Heart left ventricle (tissue), 16 donors: Measurements from ENCODE around the gene TPI1. TPM values are rescaled to one million over a fixed set of nuclear protein-coding genes. Genes with fewer than 3 reads are reported as not detected.

Source experiments
- ATAC-seq, 4 donors: fragments of 200-7000 bp; cut with Tn5 transposase; one replicate each; pipeline ENCODE4 v1.9.1; 2020 to 2022; ENCODE audit warnings: moderate library complexity in 4 of 4, mild to moderate bottlenecking in 3 of 4, moderate number of reproducible peaks in 1 of 4
- DNase-seq, 5 donors: peaks; one replicate each; pipeline ENCODE4 v3.0.0-alpha.2; 2020
- H3K27ac ChIP-seq, 12 donors: fragments of 200-600 bp; sonication (generic) in 4 of 12; one replicate each; pipeline versions ENCODE4 v1.5.0 to v1.8.0; 2016 to 2022; ENCODE audit warnings: mild to moderate bottlenecking in 2 of 12
- H3K27me3 ChIP-seq, 9 donors: fragments of 200-600 bp; sonication (generic) in 2 of 9; one replicate each; pipeline versions ENCODE4 v1.5.1 to v1.8.0; 2016 to 2022; ENCODE audit warnings: mild to moderate bottlenecking in 3 of 9
- H3K36me3 ChIP-seq, 9 donors: fragments of 200-600 bp; sonication (generic) in 2 of 9; one replicate each; pipeline versions ENCODE4 v1.5.0 to v1.8.0; 2018 to 2022; ENCODE audit warnings: mild to moderate bottlenecking in 2 of 9
- H3K4me1 ChIP-seq, 12 donors: fragments of 200-600 bp; sonication (generic) in 4 of 12; one replicate each; pipeline versions ENCODE4 v1.5.0 to v1.8.0; 2016 to 2022; ENCODE audit warnings: mild to moderate bottlenecking in 3 of 12
- H3K4me3 ChIP-seq, 12 donors: fragments of 200-600 bp; sonication (generic) in 4 of 12; one replicate each; pipeline versions ENCODE4 v1.5.0 to v1.8.0; 2017 to 2022; ENCODE audit warnings: mild to moderate bottlenecking in 9 of 12, moderate library complexity in 4 of 12
- H3K9me3 ChIP-seq, 12 donors: fragments of 200-600 bp; sonication (generic) in 4 of 12; one replicate each; pipeline versions ENCODE4 v1.5.0 to v1.8.0; 2016 to 2022; ENCODE audit warnings: mild to moderate bottlenecking in 1 of 12
- CTCF ChIP-seq, 12 donors: fragments of 200-600 bp; sonication (generic) in 4 of 12; IDR thresholded peaks; one replicate each; pipeline versions ENCODE4 v1.5.0 to v1.8.0; 2018 to 2022; ENCODE audit warnings: antibody characterized with exemption in 12 of 12, mild to moderate bottlenecking in 5 of 12
- POLR2A ChIP-seq, 2 donors: fragments of 450-650 bp; IDR thresholded peaks; one replicate each; pipeline ENCODE4 v1.6.1; 2017; ENCODE audit warnings: antibody characterized with exemption in 2 of 2, mild to moderate bottlenecking in 2 of 2, moderate library complexity in 2 of 2
- WGBS, 4 donors: extraction: QIAGEN DNeasy Blood & Tissue Kit in 2 of 4; methylation state at CpG; one replicate each; pipeline versions ENCODE4 v1.1.5 to v1.1.7; 2013 to 2018; 5-methylcytosine and 5-hydroxymethylcytosine counted together
- intact Hi-C, 10 donors: fragments of 100-400 bp; cut with DNase I; formaldehyde crosslinking; loops; one replicate each; pipeline versions ENCODE4 v1.11.1 to v1.14.2; 2022
- polyA plus RNA-seq, 2 donors: library from polyadenylated mRNA; stranded (reverse); fragments of 200-250 nt; gene quantifications; one replicate each; pipeline ENCODE4 v1.2.3, GENCODE V29; 2013
- total RNA-seq, 9 donors: library from RNA; depleted of rRNA in 2 of 9; stranded (reverse); fragments of >200 nt in 2 of 9; fragmentation: NEBNext Ultra II Directional in 3 of 9; extraction: Animal tissue kit (Norgen Biotek cat#: 25700) in 3 of 9; gene quantifications; one replicate each; pipeline versions ENCODE4 v1.1.0 to v1.2.4, GENCODE V29; 2016 to 2023
- donor health status: ischemic (EF 13 %, LVEDD 7.1; RV severe dilation, severe dysfunction).
- donor health status: healthy with polysubstance abuse.
- donor health status: DM: no; HTN: yes; CAD: no.
- donor health status: DM: no; HTN: no; CAD: no.
- donor health status: ischemic (EF 25% LVEDD 6.9; RV normal size, moderate dysfunction).
- donor health status: ischemic (EF 25% LVEDD 5.7; RV mildly dilated, moderate dysfunction).
- donor health status: healthy.
- donor health status: DM: yes; HTN: yes; CAD: no.
- donor health status: ischemic (EF 35%, LVEDD 5.7; RV mildly dilated, moderate dysfunction).
- donor health status: nonischemic (EF 11% LVEDD 7.7; RV severe dilation, severe dysfunction).
- donor health status: DM: yes; HTN: yes; CAD: no.
- donor health status: PGD.
- donor health status: ischemic (EF 29% LVEDD 5.4; RV normal size, mild dysfunction).
- donor health status: nonischemic (EF 23%, LVEDD 6.1; RV moderate dilation, normal function).

TPI1 gene
- total and polyA plus RNA-seq, 11 donors = 600 to 1,605 (median 730) TPM

DNA sequence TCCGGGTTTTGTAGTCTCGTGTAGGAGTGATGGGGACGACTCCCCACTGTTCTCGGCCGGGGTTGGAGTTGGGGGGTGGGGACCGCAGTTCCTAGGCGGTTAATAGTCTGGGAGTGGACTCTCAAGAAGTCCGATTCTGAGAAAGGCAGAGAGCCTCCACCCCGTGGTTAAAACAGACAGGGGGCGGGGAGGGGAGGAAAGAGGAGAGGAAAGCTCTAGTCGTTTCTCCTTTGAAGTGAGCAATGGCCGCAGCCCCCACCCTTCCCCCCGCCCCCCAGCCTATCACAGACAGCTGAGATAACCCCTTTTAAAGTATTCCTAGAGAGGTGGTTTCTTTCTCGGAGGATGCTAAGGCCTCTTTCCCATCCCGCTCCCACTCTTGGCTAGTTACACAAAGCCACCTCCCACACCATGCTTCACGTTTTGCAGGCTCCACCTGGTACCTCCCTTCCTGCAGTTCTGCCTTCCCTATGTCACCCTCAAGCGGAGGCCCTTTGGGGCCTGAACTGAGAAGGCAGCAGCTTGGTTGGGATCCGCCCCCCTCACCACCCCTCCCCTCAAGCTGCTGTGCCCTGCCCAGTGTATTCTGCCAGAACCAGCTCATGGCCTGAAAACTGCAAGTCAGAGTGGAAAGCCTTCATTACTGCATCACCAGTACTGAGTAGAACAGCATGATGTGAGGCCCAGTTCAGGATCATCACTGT, 14.5 kb upstream of the TPI1 start:
- Histone ChIP-seq H3K9me3 (no peaks in the 10 kb centered on the region), H3K36me3 (peaks cover 0 to 47% (median 36%) of the 10 kb centered on the region in 9 donors), H3K27ac (peak overlapping the region in 10 of 12 donors; percentile 30 to 99 (median 73)), H3K27me3 (no peaks in the 10 kb centered on the region), H3K4me1 (peaks cover 0 to 22% (median 14%) of the 10 kb centered on the region in 12 donors), H3K4me3 (peak overlapping the region in 11 of 12 donors; percentile 50 to 83 (median 73))
- no peak for TF ChIP-seq POLR2A (IDR thresholded peaks at IDR 0.05)
- no peak for TF ChIP-seq CTCF (IDR thresholded peaks at IDR 0.05)
- intact Hi-C loops = loop anchor here in 1 of 10 donors (1.0 kb wide), 1 partner anchor 13 kb away; no protein-coding TSS in a partner anchor
- 2 to 4% (median 4%) methylated on average over 17 to 18 of the region's 18 CpGs for whole genome bisulfite sequencing, 4 donors
- ATAC-seq (no peak), DNase-seq (no peak)

- TF ChIP-seq CTCF (IDR thresholded peaks at IDR 0.05) (no peak), POLR2A (IDR thresholded peaks at IDR 0.05) (no peak)
- intact Hi-C loops = no loop called here
- WGBS, 4 donors = 37 to 91% (median 79%) methylated on average over 1 of the region's 1 CpG
- Histone ChIP-seq H3K9me3 (no peaks in the 10 kb centered on the region), H3K27me3 (no peaks in the 10 kb centered on the region), H3K4me1 (peaks cover 0 to 22% (median 14%) of the 10 kb centered on the region in 12 donors), H3K27ac (peak overlapping the region in 4 of 12 donors; percentile 30 to 96 (median 62)), H3K36me3 (peaks cover 0 to 47% (median 40%) of the 10 kb centered on the region in 9 donors), H3K4me3 (no peak overlapping the region)
- ATAC-seq = no peak
- DNase-seq = no peak
Observed at GRCh38 chr12:6853626-6854025, 13.7 kb upstream of the TPI1 start.

- peaks cover 0 to 47% (median 40%) of the 10 kb centered on the region in 9 donors for H3K36me3 ChIP-seq
- intact Hi-C loops = no loop called here
- peak overlapping the region in 1 of 12 donors; percentile 84 for H3K27ac ChIP-seq
Observed at GRCh38 chr12:6854036-6854435, 13.3 kb upstream of the TPI1 start.

More at GRCh38 chr12:6854036-6854435, 13.3 kb upstream of the TPI1 start:
- ATAC-seq = no peak
- Histone ChIP-seq H3K4me3 (no peak overlapping the region), H3K9me3 (no peaks in the 10 kb centered on the region), H3K4me1 (peaks cover 0 to 22% (median 14%) of the 10 kb centered on the region in 12 donors), H3K27me3 (no peaks in the 10 kb centered on the region)
- DNase-seq = no peak
- WGBS, 4 donors = 73 to 79% (median 74%) methylated on average over 6 of the region's 6 CpGs
- no peak for TF ChIP-seq CTCF (IDR thresholded peaks at IDR 0.05)
- TF ChIP-seq POLR2A (IDR thresholded peaks at IDR 0.05) = no peak
